Measurements from ENCODE around the gene EIF4G2.

GRCh38 chr11:10786451-10786850 lies 22.3 kb downstream of the EIF4G2 start:
- no peak for TF ChIP-seq CTCF (conservative IDR thresholded peaks at IDR 0.05; ENCODE audit: low read depth, low read length)
- no peak for TF ChIP-seq EZH2phosphoT487 (IDR thresholded peaks at IDR 0.05; ENCODE audit: borderline replicate concordance, low read length)
- no peak for TF ChIP-seq EZH2 (IDR thresholded peaks at IDR 0.05; ENCODE audit: low read length, unreplicated experiment)

Measured in PC-3 (cell line).